H1 (cell line): ENCODE data around the gene IFT20. TPM values are rescaled to one million over a fixed set of nuclear protein-coding genes. Genes with fewer than 3 reads are reported as not detected.

Source experiments
- CTCF ChIA-PET: fragments of 300-600 bp; sonication (Branson Sonifier 250); formaldehyde crosslinking; loops from one replicate; lab custom pipeline; 2021; ENCODE audit not compliant: partially characterized antibody; lab: Charles Lee
- POLR2A ChIA-PET: fragments of 300-600 bp; sonication (Branson Sonifier 250); formaldehyde crosslinking; loops from one replicate; lab custom pipeline; 2021; ENCODE audit warnings: inconsistent platforms; ENCODE audit not compliant: partially characterized antibody; lab: Charles Lee
- DNase-seq, 2 experiments: peaks; one replicate each; pipeline versions ENCODE4 v3.0.0 to v3.0.0-alpha.2; 2010 to 2022; ENCODE audit warnings: low spot score in 2 of 2, low read depth in 1 of 2, mixed read lengths in 1 of 2
- FAIRE-seq: peaks from 2 replicates; lab custom pipeline; 2011; peaks lifted over from hg19 to GRCh38; lab: Jason Lieb, UNC
- H2AFZ ChIP-seq: 2 replicates; pipeline ENCODE4 v1.8.1; 2012; ENCODE audit warnings: low read length, inconsistent platforms
- H2AK5ac ChIP-seq: 2 replicates; pipeline ENCODE4 v1.6.1; 2013; ENCODE audit warnings: low read depth, low read length
- H2BK120ac ChIP-seq: replicated peaks from 2 replicates; pipeline ENCODE3; 2013; ENCODE audit warnings: low read depth, low read length, inconsistent platforms
- H2BK12ac ChIP-seq: 2 replicates; pipeline ENCODE4 v1.6.1; 2013; ENCODE audit warnings: low read depth, low read length
- H2BK15ac ChIP-seq: 2 replicates; pipeline ENCODE4 v1.6.1; 2013; ENCODE audit warnings: low read length
- H2BK20ac ChIP-seq: 2 replicates; pipeline ENCODE4 v1.6.1; 2013; ENCODE audit warnings: low read length
- H2BK5ac ChIP-seq: 2 replicates; pipeline ENCODE4 v1.6.1; 2013; ENCODE audit warnings: low read depth, low read length
- H3K14ac ChIP-seq: 2 replicates; pipeline ENCODE4 v1.6.1; 2013; ENCODE audit warnings: inconsistent platforms; ENCODE audit not compliant: insufficient read length
- H3K18ac ChIP-seq: 2 replicates; pipeline ENCODE4 v1.6.1; 2013; ENCODE audit warnings: low read length; ENCODE audit errors: extremely low read depth
- H3K23ac ChIP-seq: 2 replicates; pipeline ENCODE4 v1.6.1; 2013; ENCODE audit warnings: inconsistent platforms; ENCODE audit not compliant: insufficient read length
- H3K23me2 ChIP-seq: 2 replicates; pipeline ENCODE4 v1.6.1; 2013; ENCODE audit warnings: low read depth, low read length
- H3K27ac ChIP-seq: 2 replicates; pipeline ENCODE4 v1.6.1; 2011; ENCODE audit warnings: low read depth, low read length, inconsistent platforms
- H3K27me3 ChIP-seq, 4 experiments: replicated peaks in 1 of 4; 1 replicate in 1 of 4; 2 replicates in 3 of 4; pipeline versions ENCODE4 v1.6.1 to v1.8.1; 2011 to 2013; ENCODE audit warnings: low read length in 3 of 4, mild to moderate bottlenecking in 3 of 4, inconsistent platforms in 2 of 4, mixed read lengths in 2 of 4, moderate library complexity in 1 of 4; ENCODE audit not compliant: control insufficient read depth in 3 of 4, insufficient read depth in 3 of 4; ENCODE audit errors: extremely low read depth in 1 of 4
- H3K36me3 ChIP-seq, 4 experiments: 2 replicates each; pipeline versions ENCODE4 v1.6.1 to v1.8.1; 2011 to 2013; ENCODE audit warnings: mild to moderate bottlenecking in 4 of 4, low read length in 3 of 4, moderate library complexity in 2 of 4, control low read depth in 1 of 4, inconsistent platforms in 1 of 4; ENCODE audit not compliant: insufficient read depth in 4 of 4, control insufficient read depth in 2 of 4
- H3K4ac ChIP-seq: replicated peaks from 2 replicates; pipeline ENCODE3; 2013; ENCODE audit warnings: low read length, low read depth, mixed read lengths, inconsistent platforms; ENCODE audit not compliant: insufficient read length
- H3K4me1 ChIP-seq, 4 experiments: replicated peaks in 1 of 4; 1 replicate in 1 of 4; 2 replicates in 3 of 4; pipeline versions ENCODE4 v1.6.1 to v1.8.1; 2011 to 2013; ENCODE audit warnings: low read length in 3 of 4, inconsistent platforms in 2 of 4, mixed read lengths in 1 of 4; ENCODE audit not compliant: insufficient read depth in 4 of 4, control insufficient read depth in 3 of 4
- H3K4me2 ChIP-seq, 2 experiments: 2 replicates each; pipeline versions ENCODE4 v1.6.1 to v1.8.1; 2011 to 2013; ENCODE audit warnings: low read depth in 2 of 2, low read length in 2 of 2, control low read depth in 1 of 2, inconsistent platforms in 1 of 2, mild to moderate bottlenecking in 1 of 2; ENCODE audit not compliant: insufficient read depth in 1 of 2
- H3K4me3 ChIP-seq, 4 experiments: fragments of 200-600, 300-600 bp in 1 of 4; sonication (generic), shearing (Covaris generic), sonication (Bioruptor Twin) in 1 of 4; 2 replicates each; pipeline versions ENCODE4 v1.5.1 to v1.8.1; 2011 to 2016; ENCODE audit warnings: low read length in 4 of 4, low read depth in 3 of 4, control low read depth in 2 of 4, inconsistent platforms in 2 of 4, mild to moderate bottlenecking in 2 of 4, mixed read lengths in 1 of 4, moderate library complexity in 1 of 4; ENCODE audit not compliant: insufficient read depth in 2 of 4; ENCODE audit errors: extremely low read depth in 1 of 4
- H3K56ac ChIP-seq: replicated peaks from 2 replicates; pipeline ENCODE3; 2013; ENCODE audit warnings: low read depth, mild to moderate bottlenecking, mixed read lengths, low read length, inconsistent platforms; ENCODE audit not compliant: insufficient read length
- H3K79me1 ChIP-seq: 2 replicates; pipeline ENCODE4 v1.6.1; 2013; ENCODE audit warnings: low read depth, low read length, control low read depth
- H3K79me2 ChIP-seq, 2 experiments: 2 replicates each; pipeline versions ENCODE4 v1.6.1 to v1.8.1; 2012 to 2013; ENCODE audit warnings: low read length in 2 of 2, mild to moderate bottlenecking in 2 of 2, inconsistent platforms in 1 of 2; ENCODE audit not compliant: insufficient read depth in 2 of 2, control insufficient read depth in 1 of 2
- H3K9ac ChIP-seq, 4 experiments: replicated peaks in 1 of 4; 1 replicate in 1 of 4; 2 replicates in 3 of 4; pipeline versions ENCODE4 v1.6.1 to v1.8.1; 2011 to 2013; ENCODE audit warnings: low read depth in 3 of 4, low read length in 3 of 4, control low read depth in 2 of 4, mild to moderate bottlenecking in 2 of 4, moderate library complexity in 2 of 4, inconsistent platforms in 1 of 4; ENCODE audit errors: extremely low read depth in 1 of 4
- H3K9me3 ChIP-seq, 2 experiments: 2 replicates each; pipeline versions ENCODE4 v1.6.1 to v1.8.1; 2012 to 2013; ENCODE audit warnings: mild to moderate bottlenecking in 2 of 2, moderate library complexity in 2 of 2, control low read depth in 1 of 2, inconsistent platforms in 1 of 2, low read depth in 1 of 2, low read length in 1 of 2, mixed read lengths in 1 of 2; ENCODE audit not compliant: insufficient read depth in 2 of 2
- H4K20me1 ChIP-seq, 2 experiments: replicated peaks in 1 of 2; 2 replicates each; pipeline versions ENCODE3 to v1.8.1; 2011 to 2013; ENCODE audit warnings: inconsistent platforms in 2 of 2, low read length in 2 of 2, mild to moderate bottlenecking in 1 of 2; ENCODE audit not compliant: insufficient read depth in 2 of 2, control insufficient read depth in 1 of 2
- H4K5ac ChIP-seq: 2 replicates; pipeline ENCODE4 v1.6.1; 2013; ENCODE audit warnings: low read length, low read depth, mixed read lengths, inconsistent platforms; ENCODE audit not compliant: insufficient read length
- H4K8ac ChIP-seq: 2 replicates; pipeline ENCODE4 v1.8.0; 2013; ENCODE audit warnings: mild to moderate bottlenecking, moderate library complexity, low read length, inconsistent platforms; ENCODE audit not compliant: insufficient read depth; ENCODE audit errors: extremely low read depth
- H4K91ac ChIP-seq: replicated peaks from 2 replicates; pipeline ENCODE3; 2013; ENCODE audit warnings: low read length, mixed read lengths, inconsistent platforms; ENCODE audit not compliant: insufficient read length
- CHD1 ChIP-seq: IDR thresholded peaks from 2 replicates; pipeline ENCODE4 v1.6.1; 2012; ENCODE audit warnings: low read depth, low read length, improper control_type of control experiment
- EGR1 ChIP-seq: IDR thresholded peaks from 2 replicates; pipeline ENCODE4 v1.6.1; 2011; ENCODE audit warnings: low read depth, low read length, borderline replicate concordance
- JUN ChIP-seq: IDR thresholded peaks from 2 replicates; pipeline ENCODE4 v1.6.1; 2011; ENCODE audit warnings: low read depth, mild to moderate bottlenecking, improper control_type of control experiment, low read length
- NRF1 ChIP-seq: IDR thresholded peaks from 2 replicates; pipeline ENCODE4 v1.6.1; 2011; ENCODE audit warnings: mild to moderate bottlenecking, low read depth, low read length, improper control_type of control experiment
- SIRT6 ChIP-seq: IDR thresholded peaks from one replicate; pipeline ENCODE4 v1.7.1; 2012; ENCODE audit warnings: low read length, inconsistent platforms
- SIX5 ChIP-seq: IDR thresholded peaks from 2 replicates; pipeline ENCODE4 v1.6.1; 2011; ENCODE audit warnings: mild to moderate bottlenecking, low read depth, low read length
- SP2 ChIP-seq: IDR thresholded peaks from 2 replicates; pipeline ENCODE4 v1.6.1; 2012; ENCODE audit warnings: mild to moderate bottlenecking, low read length, inconsistent platforms
- SRF ChIP-seq: IDR thresholded peaks from 2 replicates; pipeline ENCODE4 v1.6.1; 2011; ENCODE audit warnings: mild to moderate bottlenecking, low read depth, low read length, moderate library complexity
- SUZ12 ChIP-seq: fragments of 200-600 bp; sonication (generic); IDR thresholded peaks from 2 replicates; pipeline ENCODE4 v1.6.1; 2012; ENCODE audit warnings: mild to moderate bottlenecking, inconsistent platforms, low read length, moderate library complexity, mixed read lengths
- YY1 ChIP-seq: IDR thresholded peaks from 2 replicates; pipeline ENCODE4 v1.6.1; 2011; ENCODE audit warnings: low read depth, mild to moderate bottlenecking, low read length
- WGBS, 2 experiments: shearing (Covaris generic) in 1 of 2; methylation state at CpG; one replicate each; pipeline versions ENCODE4 v1.1.6 to v1.1.7; 2013 to 2015; ENCODE audit warnings: low lambda C conversion rate in 2 of 2, mixed read lengths in 2 of 2, inconsistent platforms in 1 of 2, low coverage in 1 of 2, missing lambda C conversion rate in 1 of 2; ENCODE audit not compliant: insufficient replicate concordance in 2 of 2, insufficient coverage in 1 of 2, insufficient read length in 1 of 2; ENCODE audit errors: extremely low coverage in 1 of 2, missing lambda C conversion rate in 1 of 2; 5-methylcytosine and 5-hydroxymethylcytosine counted together
- polyA plus RNA-seq, 7 experiments: library from polyadenylated mRNA; depleted of rRNA in 3 of 7; stranded (reverse) in 5 of 7; unstranded in 2 of 7; fragments of >200 nt in 5 of 7; fragments of 200-250 nt in 2 of 7; gene quantifications; 1 replicate in 5 of 7; 2 replicates in 1 of 7; 4 replicates in 1 of 7; pipeline versions ENCODE4 v1.2.1 to v1.2.3, GENCODE V29; 2011 to 2013; ENCODE audit warnings: missing spikeins in 2 of 7, mixed read lengths in 2 of 7
- total RNA-seq: library from RNA; stranded (reverse); fragmentation: NEBNext Ultra II Directional; extraction: Animal tissue kit (Norgen Biotek cat#: 25700); gene quantifications from 2 replicates; pipeline ENCODE4 v1.2.1, GENCODE V29; 2021

The IFT20 gene
- total and polyA plus RNA-seq, 2 of the 8 experiments (the other 6 are each of a cell fraction or from before 2014, with no cell fraction given): 9.0 to 21.0 TPM

GRCh38 chr17:28344011-28344410 lies 8.7 kb upstream of the IFT20 start:
- Histone ChIP-seq H3K4ac (no peak overlapping the region), H3K14ac (no peak overlapping the region), H3K9me3 (no peaks in the 10 kb centered on the region), H4K20me1 (peaks cover 11 to 17% of the 10 kb centered on the region in 2 experiments), H4K8ac (no peak overlapping the region), H3K36me3 (peaks cover 13 to 44% (median 35%) of the 10 kb centered on the region in 4 experiments), H3K27me3 (no peaks in the 10 kb centered on the region), H2BK5ac (no peak overlapping the region; the same call in 1 of the 2 replicates), H2BK15ac (no peak overlapping the region), H2AFZ (no peak overlapping the region), H3K79me1 (peaks cover 3% of the 10 kb centered on the region; the same call in 1 of the 2 replicates), H3K23ac (no peak overlapping the region), H3K4me2 (no peak overlapping the region), H3K27ac (no peak overlapping the region), H3K79me2 (no peaks in the 10 kb centered on the region), H2BK12ac (no peak overlapping the region), H3K9ac (no peak overlapping the region), H3K23me2 (no peaks in the 10 kb centered on the region), H3K4me1 (peaks cover 0 to 4% (median 0%) of the 10 kb centered on the region in 4 experiments; a peak in 3 of 7 replicates), H2AK5ac (no peak overlapping the region), H3K18ac (no peak overlapping the region), H4K5ac (no peak overlapping the region), H2BK120ac (no peak overlapping the region), H4K91ac (no peak overlapping the region), H2BK20ac (no peak overlapping the region), H3K4me3 (no peak overlapping the region), H3K56ac (no peak overlapping the region)
- ChIA-PET CTCF (interaction anchor here (0.7 kb wide), 1 partner anchor 82 kb away, joined by 3 read pairs; no protein-coding TSS in a partner anchor), POLR2A (interaction anchor here (1.0 to 9.7 kb wide), 5 partner anchors 8 to 41 kb away, joined by 3 to 92 read pairs (median 5); partner anchors contain the start of genes IFT20, POLDIP2 and TNFAIP1)
- FAIRE-seq: no peak
- no peak for TF ChIP-seq JUN
- TF ChIP-seq EGR1: no peak
- TF ChIP-seq SRF: no peak
- no peak for TF ChIP-seq SP2
- no peak for TF ChIP-seq SUZ12
- TF ChIP-seq SIRT6: no peak
- TF ChIP-seq NRF1: no peak
- TF ChIP-seq YY1: no peak
- no peak for TF ChIP-seq SIX5
- TF ChIP-seq CHD1: no peak
- DNase-seq: no peak
- 86% methylated on average over 9 of the region's 9 CpGs; no CpG with 5 or more reads in 1 of the 2 experiments for WGBS, 2 experiments
